ENCODE measurements around the gene PNLIP. TPM values are rescaled to one million over a fixed set of nuclear protein-coding genes. Genes with fewer than 3 reads are reported as not detected.

Gene PNLIP
- polyA plus RNA-seq, 10 donors, result 0.11 to 0.99 (median 0.40) TPM; not detected in 4

DNA sequence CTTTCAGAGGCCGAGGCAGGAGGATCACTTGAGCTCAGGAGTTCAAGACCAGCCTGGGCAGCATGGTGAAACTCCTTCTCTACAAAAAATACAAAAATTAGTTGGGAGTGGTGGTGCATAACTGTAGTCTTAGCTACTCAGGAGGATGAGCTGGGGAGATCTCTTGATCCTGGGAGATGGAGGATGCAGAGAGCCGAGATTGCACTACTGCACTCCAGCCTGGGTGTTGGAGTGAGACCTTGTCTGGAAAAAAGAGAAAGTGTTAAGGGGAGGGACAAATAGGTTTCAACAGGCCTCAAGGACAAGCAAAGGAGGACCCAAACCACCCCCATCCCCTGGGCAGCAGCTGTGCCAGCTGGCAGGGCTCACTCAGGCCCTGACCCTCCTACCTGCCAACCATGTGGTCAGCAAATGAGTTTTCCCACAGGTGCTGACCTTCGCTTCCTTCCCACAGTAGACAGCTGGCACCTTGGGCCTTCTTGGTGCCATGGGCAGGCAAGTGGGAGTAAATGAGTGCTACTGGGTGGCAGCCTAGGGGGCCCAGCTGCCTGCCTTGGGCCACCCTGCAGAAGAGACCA lies 69.6 kb downstream of the PNLIP start:
- DNase-seq, result no peak

Other genes with a start within 250 kb of the PNLIP start
- not detected for gene CCDC172, start 221.5 kb upstream of the PNLIP start, polyA plus RNA-seq (ENCODE audit: insufficient read length in 10 of 10)
- gene PNLIPRP3, start 118.1 kb upstream of the PNLIP start, polyA plus RNA-seq (ENCODE audit: insufficient read length in 10 of 10), result 1 to 10 TPM in 1 of 10 donors, under 1 TPM in 1, not detected in 8; 0.08 to 1.3 TPM
- gene PNLIPRP1, start 45.0 kb downstream of the PNLIP start, polyA plus RNA-seq (ENCODE audit: insufficient read length in 10 of 10), result not detected
- gene PNLIPRP2, start 75.0 kb downstream of the PNLIP start, polyA plus RNA-seq (ENCODE audit: insufficient read length in 10 of 10), result under 1 TPM in 4 of 10 donors, not detected in 6; 0.11 to 0.54 (median 0.35) TPM
- gene HSPA12A, start 196.6 kb downstream of the PNLIP start, polyA plus RNA-seq (ENCODE audit: insufficient read length in 10 of 10), result 10 to 100 TPM in 2 of 10 donors, 1 to 10 TPM in 8; 5.6 to 11.1 (median 8.0) TPM